ENCODE data around the gene TJAP1.

TJAP1 gene

DNA sequence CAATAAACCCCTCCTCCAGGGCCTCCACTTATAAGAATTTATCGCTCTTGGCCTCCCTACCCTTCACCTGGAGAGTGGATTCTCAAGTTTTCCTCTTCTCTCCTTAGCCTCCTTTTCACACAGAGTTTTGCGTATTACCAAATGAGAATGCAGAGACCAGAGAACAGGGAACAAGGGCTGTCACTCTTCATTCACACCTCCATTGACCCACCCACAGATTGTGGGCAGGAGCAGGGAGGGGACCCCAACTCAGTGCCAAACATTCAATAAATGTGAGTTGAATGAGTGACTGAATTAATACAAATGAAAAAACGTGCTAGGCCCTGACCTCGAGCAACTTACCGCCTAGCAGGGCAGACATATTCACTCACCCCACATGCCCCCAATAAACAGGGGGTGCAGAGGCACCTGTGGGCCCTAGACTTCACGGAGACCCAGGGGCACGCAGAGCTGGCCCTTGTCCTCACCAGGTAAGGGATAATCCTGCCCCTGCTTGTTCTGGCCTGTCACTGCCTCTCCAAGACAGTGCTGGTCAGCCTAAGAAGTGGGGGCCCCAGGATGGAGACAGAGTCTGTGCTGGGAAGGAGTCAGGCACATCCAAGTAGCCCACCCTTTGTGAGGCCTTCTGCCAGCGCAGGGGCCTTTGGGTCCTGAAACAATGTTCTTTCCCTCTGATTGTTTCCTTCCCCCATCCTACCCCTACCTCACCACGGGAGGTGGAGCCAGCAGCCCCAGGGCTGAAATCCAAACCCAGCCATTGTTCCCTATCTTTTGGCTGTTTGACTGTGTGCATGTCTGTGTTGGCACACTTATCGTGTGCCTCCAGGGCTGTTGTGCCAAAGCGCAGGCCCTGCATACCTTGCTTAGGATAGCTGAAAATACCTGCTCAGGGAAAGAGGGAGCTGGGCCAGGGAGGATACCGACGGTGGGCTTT, 8.4 kb upstream of the TJAP1 start:
- no peak for DNase-seq
- in situ Hi-C loops (cut with HindIII; ENCODE audit: low pct_ligation_motif_present, low pct_unique_long_range_greater_than_20kb, low sequenced_read_pairs), result no loop called here

DNA sequence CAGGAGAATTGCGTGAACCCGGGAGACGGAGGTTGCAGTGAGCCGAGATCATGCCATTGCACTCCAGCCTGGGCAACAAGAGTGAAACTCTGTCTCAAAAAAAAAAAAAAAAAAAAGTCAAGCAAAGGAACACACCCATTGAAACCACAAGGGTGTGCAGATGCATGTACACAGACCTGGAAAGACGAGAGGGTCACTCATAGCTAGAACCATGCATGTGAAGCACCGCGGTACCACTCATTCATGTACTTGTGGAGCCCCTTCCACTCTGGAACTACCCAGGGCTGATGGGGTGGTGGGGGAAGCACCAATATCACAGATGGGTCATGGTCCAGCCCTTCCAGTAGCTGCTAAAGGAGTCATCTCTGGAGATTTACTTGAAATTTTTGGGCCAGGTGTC, 7.4 kb upstream of the TJAP1 start:
- in situ Hi-C loops (cut with HindIII; ENCODE audit: low pct_ligation_motif_present, low pct_unique_long_range_greater_than_20kb, low sequenced_read_pairs), result no loop called here
- no peak for DNase-seq

DNA sequence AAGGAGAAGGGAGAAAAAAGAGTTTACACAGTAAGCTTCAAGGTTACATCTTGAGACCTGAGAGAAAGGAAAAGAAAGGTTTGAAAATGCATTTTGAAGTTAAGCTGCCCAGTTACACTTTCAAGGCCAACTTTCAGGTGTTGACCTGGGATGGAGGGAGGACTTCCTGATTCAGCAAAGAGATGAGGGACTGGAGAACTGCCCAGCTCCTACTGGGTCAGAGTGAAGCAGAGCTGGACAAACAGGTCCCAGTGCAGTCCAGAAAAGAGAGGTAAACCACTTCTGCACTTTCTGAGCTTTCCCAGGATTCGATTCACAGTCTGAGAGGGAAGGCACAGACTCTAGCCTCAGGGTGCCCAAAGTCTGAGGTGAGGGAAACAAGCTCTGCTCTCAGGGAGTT, 6.0 kb upstream of the TJAP1 start:
- no peak for DNase-seq
- in situ Hi-C loops (cut with HindIII; ENCODE audit: low pct_ligation_motif_present, low pct_unique_long_range_greater_than_20kb, low sequenced_read_pairs), result no loop called here

DNA sequence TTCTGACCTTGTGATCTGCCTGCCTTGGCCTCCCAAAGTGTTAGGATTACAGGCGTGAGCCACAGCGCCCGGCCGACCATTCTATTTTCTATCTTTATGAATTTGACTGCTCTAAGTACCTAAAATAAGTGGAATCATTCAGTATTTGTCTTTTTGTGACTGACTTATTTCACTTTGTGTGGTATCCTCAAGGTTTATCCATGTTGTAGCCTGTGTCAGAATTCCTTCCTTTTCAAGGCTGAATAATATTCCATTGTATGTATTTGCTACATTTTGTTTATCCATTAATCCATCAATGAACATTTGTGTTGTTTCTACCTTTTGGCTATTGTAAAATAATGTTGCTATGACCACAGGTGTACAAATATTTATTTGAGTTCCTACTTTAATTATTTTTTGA, 4.9 kb upstream of the TJAP1 start:
- in situ Hi-C loops (cut with HindIII; ENCODE audit: low pct_ligation_motif_present, low pct_unique_long_range_greater_than_20kb, low sequenced_read_pairs), result no loop called here
- no peak for DNase-seq

DNA sequence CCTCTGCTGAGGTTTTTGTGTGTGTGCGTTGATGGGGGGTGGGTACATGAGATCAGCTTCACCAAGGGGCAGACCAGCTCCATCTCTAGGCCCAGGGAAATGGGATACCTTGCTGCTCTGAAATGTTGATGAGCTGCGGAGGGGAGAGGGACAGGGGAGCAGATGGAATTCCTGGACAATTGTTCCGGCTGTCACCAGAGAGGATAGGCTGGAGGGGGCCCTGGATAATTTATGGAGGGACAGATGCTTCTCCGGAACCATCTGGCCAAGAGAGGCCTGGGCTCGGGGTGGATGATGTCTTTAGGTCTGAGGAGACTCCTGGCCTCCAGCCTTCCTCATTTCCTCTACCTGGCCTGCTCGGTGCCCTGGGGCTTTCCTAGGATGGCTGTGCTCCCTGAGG, 1.9 kb upstream of the TJAP1 start:
- in situ Hi-C loops (cut with HindIII; ENCODE audit: low pct_ligation_motif_present, low pct_unique_long_range_greater_than_20kb, low sequenced_read_pairs), result no loop called here
- no peak for DNase-seq

DNA sequence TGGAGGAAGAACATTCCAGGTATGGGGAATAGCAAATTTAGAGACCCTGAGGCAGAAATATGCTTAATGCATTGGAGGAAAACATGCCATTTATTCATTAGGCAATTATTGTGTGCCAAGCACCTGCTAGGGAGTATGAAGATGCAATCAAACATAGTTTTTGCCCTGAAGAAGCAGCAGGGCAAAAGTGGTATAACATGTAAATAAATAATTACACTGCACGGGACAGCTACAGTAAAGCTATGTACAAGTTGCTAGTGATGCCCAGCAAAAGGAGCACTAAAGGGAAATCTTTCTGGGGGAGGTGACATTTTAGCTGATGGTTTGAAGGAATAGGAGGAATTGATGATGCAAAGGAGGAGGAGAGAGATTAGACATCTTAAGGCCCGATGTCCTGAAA, 624 bp upstream of the TJAP1 start:
- no peak for DNase-seq
- in situ Hi-C loops (cut with HindIII; ENCODE audit: low pct_ligation_motif_present, low pct_unique_long_range_greater_than_20kb, low sequenced_read_pairs), result no loop called here

DNA sequence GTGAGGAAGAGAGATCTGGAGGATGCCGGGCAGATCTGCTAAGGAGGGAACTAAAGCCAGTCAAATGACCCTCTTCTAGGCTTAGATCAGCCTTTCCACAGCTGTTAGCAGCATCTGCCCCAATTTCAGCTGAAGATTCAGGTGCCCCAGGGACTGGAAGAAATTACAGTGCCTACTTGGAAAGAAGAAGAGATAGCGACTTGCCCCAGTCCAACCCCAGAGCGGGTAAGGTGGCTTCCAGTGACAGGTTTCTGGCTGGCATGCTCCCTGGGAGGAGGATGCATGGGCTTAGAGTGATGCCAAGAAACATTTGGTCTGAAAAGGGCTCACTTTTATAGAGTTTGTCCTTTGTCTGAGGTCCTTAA, 620 bp downstream of the TJAP1 start:
- DNase-seq, result no peak
- in situ Hi-C loops (cut with HindIII; ENCODE audit: low pct_ligation_motif_present, low pct_unique_long_range_greater_than_20kb, low sequenced_read_pairs), result no loop called here

DNA sequence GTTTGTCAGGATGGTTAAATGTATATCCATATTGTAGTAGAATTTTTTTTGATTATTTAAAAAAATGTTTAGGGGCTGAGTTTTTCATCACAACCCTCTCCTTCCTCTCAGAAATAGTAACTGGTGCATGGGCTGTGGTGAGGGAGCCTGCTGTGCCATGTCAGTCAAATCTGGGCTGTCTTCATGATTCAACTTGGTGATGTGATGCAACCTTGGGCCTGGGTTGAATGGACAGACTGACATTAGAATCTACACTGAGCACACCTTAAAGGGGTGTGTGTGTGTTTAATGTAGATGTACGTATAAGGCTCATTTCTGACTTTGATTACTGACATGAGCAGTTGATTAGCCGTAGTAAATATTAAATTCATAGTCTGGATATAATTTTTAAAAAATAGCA, 3.7 kb downstream of the TJAP1 start:
- in situ Hi-C loops (cut with HindIII; ENCODE audit: low pct_ligation_motif_present, low pct_unique_long_range_greater_than_20kb, low sequenced_read_pairs), result no loop called here
- DNase-seq, result peak; percentile 15

DNA sequence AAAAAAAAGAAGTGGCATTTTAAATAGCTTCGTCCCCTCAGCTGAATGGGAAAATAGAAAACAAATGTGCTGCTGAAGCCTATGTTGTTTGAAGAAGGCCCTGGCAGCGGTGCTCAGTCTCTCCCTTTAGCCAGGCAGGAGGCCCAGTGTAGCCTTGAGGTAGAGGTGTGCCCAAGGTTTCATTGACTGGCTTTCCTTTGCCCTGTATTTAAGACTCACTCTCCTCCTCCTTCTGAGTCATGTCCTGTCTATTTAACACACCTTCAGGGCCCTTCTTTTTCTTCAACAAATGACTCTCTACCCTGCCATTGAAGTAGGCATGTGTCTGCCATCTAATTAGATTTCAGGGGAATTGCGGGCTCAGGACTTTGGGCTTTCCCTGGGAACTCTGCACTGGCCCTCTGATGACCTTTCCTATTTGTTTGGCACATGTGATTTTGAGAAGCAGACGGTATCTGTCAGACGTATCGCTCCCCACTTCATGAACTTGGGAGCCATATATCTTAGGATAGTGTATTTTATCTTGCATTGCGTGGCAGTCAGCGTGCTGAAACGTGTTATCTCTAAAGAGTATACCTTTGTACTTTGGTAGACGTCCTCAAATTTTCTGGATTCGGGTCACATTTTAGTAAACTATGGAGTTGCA, 4.3 kb downstream of the TJAP1 start:
- DNase-seq, result no peak
- in situ Hi-C loops (cut with HindIII; ENCODE audit: low pct_ligation_motif_present, low pct_unique_long_range_greater_than_20kb, low sequenced_read_pairs), result no loop called here

DNA sequence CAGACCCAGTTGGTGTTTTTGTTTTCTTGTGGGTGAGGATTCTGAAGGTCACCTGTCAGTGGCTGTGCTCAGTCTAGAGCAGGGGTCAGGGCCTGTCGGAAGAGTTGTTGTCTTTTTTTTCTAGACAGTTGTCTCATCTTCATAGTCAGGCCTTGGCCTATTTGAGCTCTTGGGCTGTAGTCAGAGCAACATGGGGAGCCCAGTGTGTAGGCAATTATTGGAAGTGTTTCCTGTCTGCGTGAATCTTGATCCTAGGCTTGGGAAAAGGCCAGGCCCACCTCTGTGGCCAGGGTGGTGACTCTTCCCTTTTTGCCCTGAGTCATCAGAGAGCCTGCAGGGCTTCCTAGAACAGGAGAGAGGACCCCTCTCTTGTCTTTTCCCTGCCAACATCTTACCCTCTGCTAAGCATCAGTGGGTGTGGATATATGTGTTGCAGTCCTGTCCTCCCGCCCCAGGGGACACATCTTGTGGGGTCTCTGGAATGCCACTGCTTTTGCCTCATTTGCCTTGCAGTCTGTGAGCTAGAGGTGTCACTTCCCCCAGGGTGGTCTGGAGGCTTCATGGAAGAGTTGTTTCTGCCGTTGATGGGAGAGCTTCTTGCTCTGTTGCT, 11.4 kb downstream of the TJAP1 start:
- DNase-seq, result no peak
- in situ Hi-C loops (cut with HindIII; ENCODE audit: low pct_ligation_motif_present, low pct_unique_long_range_greater_than_20kb, low sequenced_read_pairs), result no loop called here

DNA sequence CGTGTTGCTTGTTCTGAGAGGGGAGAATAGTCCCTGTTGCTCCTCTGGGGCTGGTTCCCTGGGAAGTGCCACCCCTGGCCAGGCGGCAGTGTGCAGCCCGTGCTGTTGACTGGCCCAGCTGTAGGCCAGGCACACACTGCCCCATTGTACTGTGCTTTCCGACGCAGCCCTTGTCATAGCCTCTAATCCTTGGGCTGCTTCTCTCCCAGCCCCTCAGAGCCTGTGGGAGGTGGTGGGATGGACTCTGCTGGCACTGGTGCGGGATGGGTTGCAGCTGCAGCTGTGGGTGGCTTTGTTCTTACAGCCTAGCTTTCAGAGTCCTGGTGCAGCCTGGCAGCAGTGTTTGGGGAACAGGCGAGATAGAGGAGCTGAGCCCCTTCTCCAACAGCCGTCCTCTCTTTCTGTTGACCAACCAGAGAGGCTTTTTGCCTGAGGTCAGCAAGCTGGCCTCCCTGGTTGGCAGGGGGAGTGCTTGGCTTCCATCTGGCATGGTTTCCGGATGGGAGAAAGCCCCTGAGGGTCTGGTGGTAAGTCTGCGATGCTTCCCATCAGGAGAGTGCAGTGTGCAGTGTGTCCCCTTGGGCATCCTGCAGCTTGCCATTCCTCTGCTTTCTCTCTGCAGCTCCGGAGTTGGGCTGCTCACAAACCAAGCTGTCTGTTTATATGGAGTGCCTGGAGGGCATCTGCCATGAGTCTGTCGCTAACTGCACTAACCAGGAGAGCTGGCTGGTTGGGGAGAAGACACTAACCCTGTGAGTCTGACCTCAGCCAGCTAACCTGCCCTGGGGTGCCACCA, 12.1 kb downstream of the TJAP1 start:
- in situ Hi-C loops (cut with HindIII; ENCODE audit: low pct_ligation_motif_present, low pct_unique_long_range_greater_than_20kb, low sequenced_read_pairs), result no loop called here
- no peak for DNase-seq

DNA sequence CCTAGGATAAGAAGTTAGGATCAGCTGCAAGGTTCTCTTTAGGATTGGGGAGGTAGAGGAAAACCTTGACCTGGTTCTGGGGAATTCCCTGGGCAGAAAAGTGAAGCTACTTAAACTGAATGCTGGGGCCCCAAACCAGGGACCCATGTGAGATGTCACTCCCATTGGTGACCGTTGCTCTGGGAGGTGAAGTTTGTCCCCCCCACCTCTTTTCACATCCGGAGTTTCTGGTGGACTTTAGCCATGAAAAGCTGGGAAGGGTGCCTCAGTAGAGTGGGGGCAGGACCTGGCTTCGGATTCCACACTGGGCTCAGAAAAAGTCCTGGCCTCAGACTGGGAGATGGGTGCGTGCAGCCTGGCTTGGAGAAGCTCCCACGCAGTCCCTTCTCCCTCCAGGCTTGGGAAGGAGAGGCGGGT, 13.2 kb downstream of the TJAP1 start:
- DNase-seq, result no peak
- in situ Hi-C loops (cut with HindIII; ENCODE audit: low pct_ligation_motif_present, low pct_unique_long_range_greater_than_20kb, low sequenced_read_pairs), result no loop called here

DNA sequence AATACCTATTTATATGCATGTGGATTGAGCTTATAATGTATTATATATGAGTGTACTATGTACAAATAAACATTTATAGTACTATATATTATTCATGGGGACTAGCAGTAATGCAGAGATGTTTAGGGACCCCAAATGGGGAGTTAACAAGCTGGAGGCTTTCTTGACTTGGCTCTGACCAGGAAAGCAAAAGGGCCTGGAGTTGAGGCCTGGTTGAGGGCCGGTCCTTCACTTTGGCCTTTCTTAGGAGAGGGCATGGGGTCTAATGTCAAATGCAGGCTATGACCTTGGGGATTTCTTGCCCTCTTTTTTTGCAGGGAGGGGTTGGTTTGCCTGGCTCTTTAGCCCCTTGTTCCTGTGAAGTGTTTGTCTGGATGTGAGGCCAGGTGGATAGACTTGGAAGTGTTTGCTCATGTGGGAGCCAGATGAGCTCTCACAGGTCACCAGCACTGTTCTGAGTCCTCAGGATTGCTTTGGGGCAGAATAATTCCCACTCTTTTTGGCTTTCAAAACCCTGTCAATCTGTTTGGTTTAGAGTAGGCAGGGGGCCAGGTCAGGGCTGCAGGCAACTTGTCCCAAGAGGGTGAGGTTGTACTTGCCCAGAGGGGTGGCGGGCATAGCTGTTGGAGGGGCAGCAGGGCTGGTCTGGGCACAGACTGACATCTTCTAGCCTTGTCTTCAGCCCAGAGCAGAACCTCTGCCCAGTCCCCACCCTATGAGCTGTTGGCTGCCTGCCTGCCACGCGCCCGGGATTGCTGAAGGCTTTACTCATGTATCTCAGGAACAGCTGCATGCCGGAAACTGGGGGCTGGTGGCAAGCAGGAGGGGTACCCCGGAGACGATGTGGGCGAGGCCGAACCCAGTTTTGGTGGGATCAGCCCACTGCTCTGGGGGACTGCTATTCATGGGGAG, 14.6 kb downstream of the TJAP1 start:
- in situ Hi-C loops (cut with HindIII; ENCODE audit: low pct_ligation_motif_present, low pct_unique_long_range_greater_than_20kb, low sequenced_read_pairs), result no loop called here
- peak; percentile 42 for DNase-seq

DNA sequence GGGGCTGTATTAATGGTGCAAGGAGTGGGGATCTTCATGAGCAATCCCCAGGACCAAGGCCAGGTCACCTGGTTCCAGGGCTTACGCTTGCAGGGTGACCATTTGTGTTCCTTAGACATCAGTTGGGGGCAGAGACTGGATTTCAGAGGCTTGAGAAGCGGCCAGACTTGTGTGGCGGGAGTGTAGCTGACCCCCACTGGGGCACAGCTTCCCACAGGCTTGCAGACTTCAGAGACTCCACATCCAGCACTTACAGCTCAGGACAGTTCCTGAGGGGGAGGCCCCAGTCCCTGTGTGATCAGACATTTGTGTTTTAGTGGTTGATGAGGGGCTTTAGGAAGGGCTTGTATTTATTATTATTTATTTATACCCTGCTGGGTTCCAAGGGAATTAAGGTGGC, 15.3 kb downstream of the TJAP1 start:
- DNase-seq, result no peak
- in situ Hi-C loops (cut with HindIII; ENCODE audit: low pct_ligation_motif_present, low pct_unique_long_range_greater_than_20kb, low sequenced_read_pairs), result no loop called here

DNA sequence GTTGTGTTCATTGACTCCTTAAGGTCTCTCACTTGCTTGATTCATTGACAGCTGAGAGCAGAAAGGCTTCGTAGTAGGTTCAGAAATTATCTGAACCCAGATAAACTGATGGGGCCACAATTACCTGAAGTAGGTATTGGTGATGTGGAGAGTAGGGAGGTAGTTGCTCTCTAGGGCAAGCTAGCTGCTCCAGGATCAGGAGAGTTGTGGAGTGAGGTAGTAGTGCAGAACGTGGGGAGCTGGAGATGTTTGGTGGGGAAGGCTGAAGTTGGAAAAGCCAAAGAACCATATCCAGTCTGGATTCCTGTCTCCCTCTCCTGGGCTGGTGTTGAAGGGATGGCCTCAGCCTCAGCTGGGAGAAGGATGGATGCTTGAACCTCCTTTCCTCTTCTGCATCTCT, 15.9 kb downstream of the TJAP1 start:
- in situ Hi-C loops (cut with HindIII; ENCODE audit: low pct_ligation_motif_present, low pct_unique_long_range_greater_than_20kb, low sequenced_read_pairs), result no loop called here
- no peak for DNase-seq

DNA sequence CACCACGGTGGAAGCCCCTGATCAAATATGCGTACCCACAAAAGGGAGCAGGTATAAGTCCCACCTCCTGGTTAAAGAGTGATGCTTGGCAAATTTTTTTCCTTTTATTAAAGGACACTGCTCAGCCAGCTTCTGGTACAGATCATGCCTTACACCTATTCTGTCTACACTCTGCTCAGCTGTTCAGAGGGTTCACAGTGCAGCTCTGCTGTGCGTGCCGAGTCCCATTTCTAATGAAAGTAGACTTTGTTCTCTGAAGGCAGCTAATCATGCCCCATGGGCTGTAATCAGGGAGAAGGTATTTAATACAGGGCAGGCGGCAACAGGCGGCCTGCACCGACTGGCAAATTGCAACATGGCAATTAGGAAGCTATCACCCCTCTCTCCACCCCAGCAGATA, 16.5 kb downstream of the TJAP1 start:
- in situ Hi-C loops (cut with HindIII; ENCODE audit: low pct_ligation_motif_present, low pct_unique_long_range_greater_than_20kb, low sequenced_read_pairs), result no loop called here

DNA sequence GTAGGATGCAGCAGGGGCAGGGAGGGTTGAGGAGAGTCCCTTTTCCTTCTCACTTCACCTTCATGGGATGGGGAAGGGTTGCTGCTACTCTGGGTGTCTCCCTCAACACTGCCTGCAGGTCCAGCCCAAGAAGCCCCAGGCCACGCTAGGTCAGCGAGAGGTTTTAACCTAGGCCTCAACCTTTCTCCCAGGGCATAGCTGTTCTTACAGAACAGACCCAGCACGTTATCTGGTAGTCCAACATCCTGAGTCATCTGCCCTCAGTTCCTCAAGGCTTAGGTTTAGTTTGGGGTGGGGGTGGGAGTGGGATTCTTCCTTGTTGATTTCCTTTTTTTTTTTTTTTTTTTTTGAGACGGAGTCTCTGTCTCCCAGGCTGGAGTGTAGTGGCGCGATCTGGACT, 17.0 kb downstream of the TJAP1 start:
- in situ Hi-C loops (cut with HindIII; ENCODE audit: low pct_ligation_motif_present, low pct_unique_long_range_greater_than_20kb, low sequenced_read_pairs), result no loop called here
- DNase-seq, result no peak

More for the DNA sequence above, 16.5 kb downstream of the TJAP1 start:
- DNase-seq, result no peak

DNA sequence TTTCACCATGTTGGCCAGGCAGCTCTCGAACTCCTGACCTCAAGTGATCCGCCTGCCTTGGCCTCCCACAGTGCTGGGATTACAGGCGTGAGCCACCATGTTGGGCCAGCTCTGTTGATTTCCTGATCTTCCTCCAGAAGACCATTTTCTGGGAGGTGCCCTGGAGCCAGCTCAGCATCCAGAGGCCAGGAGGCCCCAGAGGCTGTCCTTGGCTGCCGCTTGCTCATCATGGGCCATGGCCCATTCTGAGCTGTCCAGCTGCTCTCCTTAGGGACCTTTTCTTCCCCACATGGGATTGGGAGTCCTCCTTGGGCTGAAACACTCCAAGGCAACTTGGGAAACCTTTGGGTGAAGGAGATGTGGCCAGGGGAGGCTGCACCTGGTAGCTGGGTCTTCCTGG, 17.4 kb downstream of the TJAP1 start:
- DNase-seq, result no peak
- in situ Hi-C loops (cut with HindIII; ENCODE audit: low pct_ligation_motif_present, low pct_unique_long_range_greater_than_20kb, low sequenced_read_pairs), result no loop called here
